ENCODE data around the gene SP6.

DNA sequence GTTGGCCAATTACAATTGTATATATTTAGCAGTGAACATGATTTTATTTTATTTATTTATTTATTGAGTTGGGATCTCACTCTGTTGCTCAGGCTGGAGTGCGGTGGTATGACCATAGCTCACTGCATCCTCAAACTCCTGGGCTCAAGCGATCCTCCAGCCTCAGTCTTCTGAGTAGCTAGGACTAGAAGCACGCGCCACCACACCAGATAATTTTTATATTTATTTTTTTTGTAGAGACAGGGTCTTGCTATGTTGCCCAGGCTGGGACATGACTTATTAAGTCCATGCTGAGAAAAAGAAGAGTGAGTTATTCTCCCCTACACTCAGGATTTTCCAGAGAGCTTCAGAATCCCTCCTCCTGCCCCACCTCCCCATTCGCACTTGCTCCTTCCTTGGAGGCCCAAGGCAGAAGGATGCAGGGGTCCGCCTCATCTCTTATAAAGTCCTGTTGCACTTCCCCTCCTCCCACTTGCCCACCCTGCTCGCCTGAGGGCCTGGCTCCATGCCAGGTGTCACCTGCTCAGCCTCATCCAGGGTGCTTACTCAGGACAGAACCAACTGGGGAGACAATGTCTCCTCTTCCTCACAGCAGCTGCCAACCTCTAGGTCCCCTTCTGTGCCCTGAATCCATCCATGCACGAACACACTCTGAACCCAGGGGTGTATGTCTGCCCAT lies 29.0 kb upstream of the SP6 start:
- TF ChIP-seq, protein P1, sequence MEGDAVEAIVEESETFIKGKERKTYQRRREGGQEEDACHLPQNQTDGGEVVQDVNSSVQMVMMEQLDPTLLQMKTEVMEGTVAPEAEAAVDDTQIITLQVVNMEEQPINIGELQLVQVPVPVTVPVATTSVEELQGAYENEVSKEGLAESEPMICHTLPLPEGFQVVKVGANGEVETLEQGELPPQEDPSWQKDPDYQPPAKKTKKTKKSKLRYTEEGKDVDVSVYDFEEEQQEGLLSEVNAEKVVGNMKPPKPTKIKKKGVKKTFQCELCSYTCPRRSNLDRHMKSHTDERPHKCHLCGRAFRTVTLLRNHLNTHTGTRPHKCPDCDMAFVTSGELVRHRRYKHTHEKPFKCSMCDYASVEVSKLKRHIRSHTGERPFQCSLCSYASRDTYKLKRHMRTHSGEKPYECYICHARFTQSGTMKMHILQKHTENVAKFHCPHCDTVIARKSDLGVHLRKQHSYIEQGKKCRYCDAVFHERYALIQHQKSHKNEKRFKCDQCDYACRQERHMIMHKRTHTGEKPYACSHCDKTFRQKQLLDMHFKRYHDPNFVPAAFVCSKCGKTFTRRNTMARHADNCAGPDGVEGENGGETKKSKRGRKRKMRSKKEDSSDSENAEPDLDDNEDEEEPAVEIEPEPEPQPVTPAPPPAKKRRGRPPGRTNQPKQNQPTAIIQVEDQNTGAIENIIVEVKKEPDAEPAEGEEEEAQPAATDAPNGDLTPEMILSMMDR (IDR thresholded peaks at IDR 0.05), result no peak
- TF ChIP-seq POLR2A (IDR thresholded peaks at IDR 0.05), result no peak

Data from thyroid gland (tissue), 4 donors.